ENCODE results near the gene CDKAL1.
A peak's percentile ranks its signal among the peaks of the same experiment; 100 is the strongest.

The CDKAL1 gene

GRCh38 chr6:21083708-21084107 is 549.5 kb downstream of the CDKAL1 start:
- Histone ChIP-seq H3K4me3 (replicated peaks; ENCODE audit: insufficient read depth, low read length) (no peak overlapping the region), H3K27me3 (ENCODE audit: insufficient read depth, poor library complexity, severe bottlenecking) (no peaks in the 10 kb centered on the region), H3K27ac (replicated peaks) (no peak overlapping the region)
- DNase-seq (ENCODE audit: low read depth in 1 of 2, low spot score in 1 of 2): no peak
- TF ChIP-seq, protein P1, sequence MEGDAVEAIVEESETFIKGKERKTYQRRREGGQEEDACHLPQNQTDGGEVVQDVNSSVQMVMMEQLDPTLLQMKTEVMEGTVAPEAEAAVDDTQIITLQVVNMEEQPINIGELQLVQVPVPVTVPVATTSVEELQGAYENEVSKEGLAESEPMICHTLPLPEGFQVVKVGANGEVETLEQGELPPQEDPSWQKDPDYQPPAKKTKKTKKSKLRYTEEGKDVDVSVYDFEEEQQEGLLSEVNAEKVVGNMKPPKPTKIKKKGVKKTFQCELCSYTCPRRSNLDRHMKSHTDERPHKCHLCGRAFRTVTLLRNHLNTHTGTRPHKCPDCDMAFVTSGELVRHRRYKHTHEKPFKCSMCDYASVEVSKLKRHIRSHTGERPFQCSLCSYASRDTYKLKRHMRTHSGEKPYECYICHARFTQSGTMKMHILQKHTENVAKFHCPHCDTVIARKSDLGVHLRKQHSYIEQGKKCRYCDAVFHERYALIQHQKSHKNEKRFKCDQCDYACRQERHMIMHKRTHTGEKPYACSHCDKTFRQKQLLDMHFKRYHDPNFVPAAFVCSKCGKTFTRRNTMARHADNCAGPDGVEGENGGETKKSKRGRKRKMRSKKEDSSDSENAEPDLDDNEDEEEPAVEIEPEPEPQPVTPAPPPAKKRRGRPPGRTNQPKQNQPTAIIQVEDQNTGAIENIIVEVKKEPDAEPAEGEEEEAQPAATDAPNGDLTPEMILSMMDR (IDR thresholded peaks at IDR 0.05; ENCODE audit: insufficient read depth, low read length): no peak
- TF ChIP-seq, protein P2, sequence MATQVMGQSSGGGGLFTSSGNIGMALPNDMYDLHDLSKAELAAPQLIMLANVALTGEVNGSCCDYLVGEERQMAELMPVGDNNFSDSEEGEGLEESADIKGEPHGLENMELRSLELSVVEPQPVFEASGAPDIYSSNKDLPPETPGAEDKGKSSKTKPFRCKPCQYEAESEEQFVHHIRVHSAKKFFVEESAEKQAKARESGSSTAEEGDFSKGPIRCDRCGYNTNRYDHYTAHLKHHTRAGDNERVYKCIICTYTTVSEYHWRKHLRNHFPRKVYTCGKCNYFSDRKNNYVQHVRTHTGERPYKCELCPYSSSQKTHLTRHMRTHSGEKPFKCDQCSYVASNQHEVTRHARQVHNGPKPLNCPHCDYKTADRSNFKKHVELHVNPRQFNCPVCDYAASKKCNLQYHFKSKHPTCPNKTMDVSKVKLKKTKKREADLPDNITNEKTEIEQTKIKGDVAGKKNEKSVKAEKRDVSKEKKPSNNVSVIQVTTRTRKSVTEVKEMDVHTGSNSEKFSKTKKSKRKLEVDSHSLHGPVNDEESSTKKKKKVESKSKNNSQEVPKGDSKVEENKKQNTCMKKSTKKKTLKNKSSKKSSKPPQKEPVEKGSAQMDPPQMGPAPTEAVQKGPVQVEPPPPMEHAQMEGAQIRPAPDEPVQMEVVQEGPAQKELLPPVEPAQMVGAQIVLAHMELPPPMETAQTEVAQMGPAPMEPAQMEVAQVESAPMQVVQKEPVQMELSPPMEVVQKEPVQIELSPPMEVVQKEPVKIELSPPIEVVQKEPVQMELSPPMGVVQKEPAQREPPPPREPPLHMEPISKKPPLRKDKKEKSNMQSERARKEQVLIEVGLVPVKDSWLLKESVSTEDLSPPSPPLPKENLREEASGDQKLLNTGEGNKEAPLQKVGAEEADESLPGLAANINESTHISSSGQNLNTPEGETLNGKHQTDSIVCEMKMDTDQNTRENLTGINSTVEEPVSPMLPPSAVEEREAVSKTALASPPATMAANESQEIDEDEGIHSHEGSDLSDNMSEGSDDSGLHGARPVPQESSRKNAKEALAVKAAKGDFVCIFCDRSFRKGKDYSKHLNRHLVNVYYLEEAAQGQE (IDR thresholded peaks at IDR 0.05; ENCODE audit: insufficient replicate concordance, low read depth): no peak

DNA sequence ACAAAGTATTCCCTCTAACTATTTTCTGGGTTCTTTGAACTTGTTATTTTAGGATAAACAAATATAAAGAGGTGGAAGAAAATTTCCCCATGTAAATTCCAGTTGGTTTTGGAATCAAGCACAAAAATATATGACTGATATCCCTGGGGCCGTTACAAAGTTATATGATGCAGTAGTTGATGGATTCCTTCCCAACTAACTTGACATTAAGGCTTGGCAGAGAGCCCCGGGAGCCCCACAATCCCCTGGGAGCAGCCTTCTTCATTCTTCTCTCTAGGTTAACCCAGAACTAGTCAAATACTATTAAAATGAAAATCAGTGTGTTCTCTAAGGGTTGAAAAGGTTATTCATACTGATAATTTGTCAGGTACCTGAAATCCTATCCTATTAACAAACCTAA is 550.4 kb downstream of the CDKAL1 start:
- TF ChIP-seq, protein P1 (IDR thresholded peaks at IDR 0.05; ENCODE audit: insufficient read depth, low read length): no peak
- TF ChIP-seq GABPA (IDR thresholded peaks at IDR 0.05; ENCODE audit: low read depth): no peak
- TF ChIP-seq POLR2AphosphoS5 (IDR thresholded peaks at IDR 0.05; ENCODE audit: low read depth): no peak
- TF ChIP-seq, protein P2 (IDR thresholded peaks at IDR 0.05; ENCODE audit: insufficient replicate concordance, low read depth): no peak
- TF ChIP-seq SPI1 (IDR thresholded peaks at IDR 0.05; ENCODE audit: borderline replicate concordance, low read depth): no peak
- DNase-seq (ENCODE audit: low read depth in 1 of 2, low spot score in 1 of 2): no peak
- Histone ChIP-seq H3K27me3 (ENCODE audit: insufficient read depth, poor library complexity, severe bottlenecking) (no peaks in the 10 kb centered on the region), H3K27ac (replicated peaks) (no peak overlapping the region), H3K4me3 (replicated peaks; ENCODE audit: insufficient read depth, low read length) (no peak overlapping the region)

- no peak overlapping the region for H3K4me3 ChIP-seq (replicated peaks; ENCODE audit: insufficient read depth, low read length)
- no peaks in the 10 kb centered on the region for H3K27me3 ChIP-seq (ENCODE audit: insufficient read depth, poor library complexity, severe bottlenecking)
- DNase-seq (ENCODE audit: low read depth in 1 of 2, low spot score in 1 of 2): peak; percentile 61 to 70
- H3K27ac ChIP-seq (replicated peaks): no peak overlapping the region
- TF ChIP-seq POLR2AphosphoS5 (IDR thresholded peaks at IDR 0.05; ENCODE audit: low read depth) (no peak), GABPA (IDR thresholded peaks at IDR 0.05; ENCODE audit: low read depth) (no peak), SPI1 (IDR thresholded peaks at IDR 0.05; ENCODE audit: borderline replicate concordance, low read depth) (no peak; the same call in 1 of the 2 replicates)
- TF ChIP-seq, protein P2 (IDR thresholded peaks at IDR 0.05; ENCODE audit: insufficient replicate concordance, low read depth): no peak
- TF ChIP-seq, protein P1 (IDR thresholded peaks at IDR 0.05; ENCODE audit: insufficient read depth, low read length): no peak
Observed at GRCh38 chr6:21085211-21085610, 551.0 kb downstream of the CDKAL1 start.
